Small intestine (tissue), 7 donors: ENCODE results near the gene ZBTB46. TPM values are rescaled to one million over a fixed set of nuclear protein-coding genes. Genes with fewer than 3 reads are reported as not detected.

Experiments
- DNase-seq, 2 donors: peaks; one replicate each; pipeline versions ENCODE4 v3.0.0 to v3.0.0-alpha.2; 2013
- FAIRE-seq: peaks from 2 replicates; lab custom pipeline; 2012; peaks lifted over from hg19 to GRCh38; lab: Jason Lieb, UNC
- H3K27ac ChIP-seq, 3 donors: one replicate each; pipeline ENCODE4 v1.5.1; 2013; ENCODE audit warnings: low read length in 2 of 3, mild to moderate bottlenecking in 2 of 3, control low read depth in 1 of 3, inconsistent platforms in 1 of 3, low read depth in 1 of 3, moderate library complexity in 1 of 3
- H3K27me3 ChIP-seq, 3 donors: one replicate each; pipeline ENCODE4 v1.6.1; 2013; ENCODE audit warnings: low read length in 3 of 3, inconsistent platforms in 1 of 3; ENCODE audit not compliant: control insufficient read depth in 3 of 3, insufficient read depth in 3 of 3
- H3K36me3 ChIP-seq, 3 donors: one replicate each; pipeline ENCODE4 v1.6.1; 2013; ENCODE audit warnings: low read length in 3 of 3, inconsistent platforms in 1 of 3, low read depth in 1 of 3, mild to moderate bottlenecking in 1 of 3, moderate library complexity in 1 of 3; ENCODE audit not compliant: control insufficient read depth in 3 of 3, insufficient read depth in 2 of 3
- H3K4me1 ChIP-seq, 3 donors: one replicate each; pipeline ENCODE4 v1.6.1; 2013; ENCODE audit warnings: low read length in 2 of 3, inconsistent platforms in 1 of 3, low read depth in 1 of 3, mild to moderate bottlenecking in 1 of 3, moderate library complexity in 1 of 3; ENCODE audit not compliant: control insufficient read depth in 3 of 3, insufficient read depth in 2 of 3
- H3K4me3 ChIP-seq, 3 donors: one replicate each; pipeline ENCODE4 v1.5.1; 2013; ENCODE audit warnings: low read length in 3 of 3, control low read depth in 1 of 3, inconsistent platforms in 1 of 3, low read depth in 1 of 3, mild to moderate bottlenecking in 1 of 3, moderate library complexity in 1 of 3
- H3K9me3 ChIP-seq, 2 donors: one replicate each; pipeline ENCODE4 v1.6.1; 2013; ENCODE audit warnings: low read depth in 1 of 2, low read length in 1 of 2; ENCODE audit not compliant: control insufficient read depth in 2 of 2, insufficient read depth in 1 of 2
- WGBS, 3 donors: extraction: QIAGEN DNeasy Blood & Tissue Kit; methylation state at CpG; one replicate each; pipeline ENCODE4 v1.1.7; 2013; 5-methylcytosine and 5-hydroxymethylcytosine counted together
- polyA plus RNA-seq, 4 donors: library from polyadenylated mRNA; stranded (reverse) in 3 of 4; unstranded in 1 of 4; fragments of 200-250 nt in 3 of 4; fragments of 120-200 nt in 1 of 4; gene quantifications; one replicate each; pipeline versions ENCODE4 v1.2.1 to v1.2.3, GENCODE V29; 2013
- donor health status: healthy with polysubstance abuse.
- donor health status: control.
- donor health status: control.
- donor health status: Bipolar disorder and iron deficiency.
- donor health status: healthy.

Gene ZBTB46
- polyA plus RNA-seq, 4 donors = 1.1 to 3.1 (median 2.6) TPM; not detected in 1

- DNase-seq = no peak
Measured at GRCh38 chr20:63694584-63695423, 136.3 kb downstream of the ZBTB46 start.

GRCh38 chr20:63693733-63694583, 137.1 kb downstream of the ZBTB46 start:
- FAIRE-seq = no peak
- DNase-seq = no peak
- Histone ChIP-seq H3K9me3 (no peaks in the 10 kb centered on the region), H3K36me3 (peaks cover 0 to 56% (median 2%) of the 10 kb centered on the region in 3 donors), H3K4me1 (peaks cover 2 to 13% (median 4%) of the 10 kb centered on the region in 3 donors), H3K27ac (no peak overlapping the region), H3K4me3 (no peak overlapping the region), H3K27me3 (no peaks in the 10 kb centered on the region)
- 92 to 96% (median 93%) methylated on average over 21 of the region's 21 CpGs for WGBS, 3 donors

More at GRCh38 chr20:63694584-63695423, 136.3 kb downstream of the ZBTB46 start:
- H3K27ac ChIP-seq = no peak overlapping the region
- no peak for FAIRE-seq
- H3K36me3 ChIP-seq = peaks cover 0 to 58% (median 2%) of the 10 kb centered on the region in 3 donors
- H3K27me3 ChIP-seq = no peaks in the 10 kb centered on the region
- peaks cover 2 to 13% (median 4%) of the 10 kb centered on the region in 3 donors for H3K4me1 ChIP-seq
- WGBS, 3 donors = 90 to 96% (median 94%) methylated on average over 26 to 37 of the region's 37 CpGs
- H3K4me3 ChIP-seq = no peak overlapping the region
- no peaks in the 10 kb centered on the region for H3K9me3 ChIP-seq

Other genes starting within 250 kb of the ZBTB46 start
- 10 to 100 TPM in 1 of 4 donors, 1 to 10 TPM in 3; 8.4 to 10.4 (median 9.6) TPM for gene GMEB2, start 204.2 kb downstream of the ZBTB46 start, polyA plus RNA-seq
- gene STMN3, start 177.8 kb downstream of the ZBTB46 start, polyA plus RNA-seq = 10 to 100 TPM in 1 of 4 donors, 1 to 10 TPM in 3; 1.1 to 21.4 (median 5.2) TPM
- gene RTEL1, start 173.0 kb downstream of the ZBTB46 start, polyA plus RNA-seq = 10 to 100 TPM in 2 of 4 donors, 1 to 10 TPM in 2; 3.5 to 15.0 (median 10.5) TPM
- gene TNFRSF6B, start 134.6 kb downstream of the ZBTB46 start, polyA plus RNA-seq = 10 to 100 TPM in 1 of 4 donors, 1 to 10 TPM in 3; 1.9 to 15.9 (median 5.8) TPM
- 10 to 100 TPM; 21.5 to 78.6 (median 60.8) TPM for gene ARFRP1, start 123.3 kb downstream of the ZBTB46 start, polyA plus RNA-seq
- 10 to 100 TPM; 20.5 to 39.8 (median 30.6) TPM for gene ZGPAT, start 123.2 kb downstream of the ZBTB46 start, polyA plus RNA-seq
- 10 to 100 TPM in 3 of 4 donors, 1 to 10 TPM in 1; 6.1 to 48.4 (median 22.6) TPM for gene LIME1, start 94.6 kb downstream of the ZBTB46 start, polyA plus RNA-seq
- 10 to 100 TPM; 11.6 to 69.9 (median 17.6) TPM for gene SLC2A4RG, start 91.5 kb downstream of the ZBTB46 start, polyA plus RNA-seq
- under 1 TPM in 2 of 4 donors, not detected in 2; 0.34 to 0.67 TPM for gene ABHD16B, start 30.2 kb upstream of the ZBTB46 start, polyA plus RNA-seq
- gene TPD52L2, start 34.0 kb upstream of the ZBTB46 start, polyA plus RNA-seq = 10 to 100 TPM; 65.6 to 87.7 (median 70.0) TPM
- gene DNAJC5, start 63.9 kb upstream of the ZBTB46 start, polyA plus RNA-seq = 10 to 100 TPM; 20.6 to 52.3 (median 40.3) TPM
- gene UCKL1, start 125.2 kb upstream of the ZBTB46 start, polyA plus RNA-seq = 100 to 1,000 TPM in 1 of 4 donors, 10 to 100 TPM in 3; 47.1 to 131 (median 64.9) TPM
- 1 to 10 TPM; 2.5 to 5.0 (median 3.6) TPM for gene ZNF512B, start 138.7 kb upstream of the ZBTB46 start, polyA plus RNA-seq
- 1 to 10 TPM; 3.6 to 7.3 (median 5.2) TPM for gene SAMD10, start 148.4 kb upstream of the ZBTB46 start, polyA plus RNA-seq
- 10 to 100 TPM; 35.3 to 61.2 (median 48.1) TPM for gene PRPF6, start 149.9 kb upstream of the ZBTB46 start, polyA plus RNA-seq
- 1 to 10 TPM in 3 of 4 donors, under 1 TPM in 1; 0.91 to 2.4 (median 1.6) TPM for gene C20orf204, start 204.9 kb upstream of the ZBTB46 start, polyA plus RNA-seq
- 10 to 100 TPM in 1 of 4 donors, 1 to 10 TPM in 2, under 1 TPM in 1; 0.67 to 26.8 (median 2.9) TPM for gene SOX18, start 218.4 kb upstream of the ZBTB46 start, polyA plus RNA-seq
- gene TCEA2, start 231.9 kb upstream of the ZBTB46 start, polyA plus RNA-seq = 10 to 100 TPM in 2 of 4 donors, 1 to 10 TPM in 2; 7.8 to 28.5 (median 12.6) TPM
- 10 to 100 TPM in 1 of 4 donors, 1 to 10 TPM in 3; 1.8 to 10.8 (median 6.2) TPM for gene RGS19, start 248.3 kb upstream of the ZBTB46 start, polyA plus RNA-seq
- under 1 TPM in 2 of 4 donors, not detected in 2; 0.30 to 0.61 TPM for gene OPRL1, start 248.8 kb upstream of the ZBTB46 start, polyA plus RNA-seq